Cardiac muscle cell (in vitro differentiated cells and primary cell): ENCODE results near the gene ZC3H10. TPM values are rescaled to one million over a fixed set of nuclear protein-coding genes. Genes with fewer than 3 reads are reported as not detected.
A peak's percentile ranks its signal among the peaks of the same experiment; 100 is the strongest.
"Not testable (repeated sequence)": the region's sequence is repeated elsewhere in the genome, so short reads cannot be mapped to it uniquely, and the experiment has no call there.

ENCODE experiments used
- DNase-seq, 2 donors: peaks; one replicate each; pipeline versions ENCODE4 v3.0.0 to v3.0.0-alpha.2; 2010 to 2017; ENCODE audit warnings: low read depth in 1 of 2, low spot score in 1 of 2
- H3K27ac ChIP-seq: fragments of 200-600 bp; sonication (generic); 2 replicates; pipeline ENCODE4 v1.5.1; 2016
- H3K27me3 ChIP-seq: fragments of 200-600 bp; sonication (generic); 2 replicates; pipeline ENCODE4 v1.6.0; 2016; ENCODE audit warnings: control low read depth
- H3K36me3 ChIP-seq: fragments of 200-600 bp; sonication (generic); 2 replicates; pipeline ENCODE4 v1.5.1; 2016; ENCODE audit warnings: control low read depth
- H3K4me1 ChIP-seq: fragments of 200-600 bp; sonication (generic); 2 replicates; pipeline ENCODE4 v1.8.1; 2017; ENCODE audit warnings: low read depth, mild to moderate bottlenecking, mixed run types
- H3K4me3 ChIP-seq: fragments of 200-600 bp; sonication (generic); 2 replicates; pipeline ENCODE4 v1.5.1; 2016; ENCODE audit warnings: mild to moderate bottlenecking
- H3K9me3 ChIP-seq: fragments of 200-600 bp; sonication (generic); 2 replicates; pipeline ENCODE4 v1.5.1; 2017; ENCODE audit warnings: low read depth, mild to moderate bottlenecking, control low read depth
- CTCF ChIP-seq: IDR thresholded peaks from 2 replicates; pipeline ENCODE4 v1.5.1; 2012; ENCODE audit warnings: low read depth, mild to moderate bottlenecking, low read length
- polyA plus RNA-seq: library from polyadenylated mRNA; unstranded; fragments of >200 nt; fragmentation: Nextera tagmentation; extraction: Ambion mirVana; gene quantifications from 2 replicates; pipeline ENCODE4 v1.2.1, GENCODE V29; 2016
- total RNA-seq: library from RNA; depleted of rRNA; stranded (reverse); fragments of >200 nt; gene quantifications from 2 replicates; pipeline ENCODE4 v1.2.3, GENCODE V29; 2016

The ZC3H10 gene
- total RNA-seq (5.4 and 7.5 TPM in 2 replicates), polyA plus RNA-seq (7.2 and 10.6 TPM in 2 replicates)

GRCh38 chr12:56117778-56118687, at the start of gene ZC3H10:
Gene ZC3H10, plus strand, starts transcription at chr12:56118266. Its CDS starts 2,297 bp downstream, at chr12:56120563.
- H3K4me1 ChIP-seq = peaks cover 28% of the 10 kb centered on the region
- DNase-seq = peak; percentile 99
- H3K4me3 ChIP-seq = peak within 1 kb of the TSS; percentile 93
- H3K27me3 ChIP-seq = no peaks in the 10 kb centered on the region
- peak; percentile 59 for TF ChIP-seq CTCF
- no peaks in the 10 kb centered on the region for H3K9me3 ChIP-seq
- peak within 1 kb of the TSS; percentile 96 for H3K27ac ChIP-seq
- peaks cover 3% of the 10 kb centered on the region for H3K36me3 ChIP-seq

GRCh38 chr12:56071648-56072047, 46.4 kb upstream of the ZC3H10 start:
- Histone ChIP-seq H3K4me3 (no peak overlapping the region), H3K9me3 (no peaks in the 10 kb centered on the region), H3K27me3 (no peaks in the 10 kb centered on the region), H3K27ac (no peak overlapping the region), H3K4me1 (no peaks in the 10 kb centered on the region), H3K36me3 (no peaks in the 10 kb centered on the region)
- peak in 1 of 2 donors; percentile 20 for DNase-seq
- no peak for TF ChIP-seq CTCF

- no peaks in the 10 kb centered on the region for H3K4me1 ChIP-seq
- no peak overlapping the region for H3K4me3 ChIP-seq
- H3K27ac ChIP-seq = no peak overlapping the region
- H3K27me3 ChIP-seq = no peaks in the 10 kb centered on the region
- no peak for DNase-seq
- TF ChIP-seq CTCF = no peak
- no peaks in the 10 kb centered on the region for H3K9me3 ChIP-seq
- no peaks in the 10 kb centered on the region for H3K36me3 ChIP-seq
Measured at GRCh38 chr12:56074396-56074795, 43.7 kb upstream of the ZC3H10 start.

GRCh38 chr12:56077966-56078365, 40.1 kb upstream of the ZC3H10 start:
- DNase-seq, H3K9me3 ChIP-seq, H3K4me3 ChIP-seq, H3K27ac ChIP-seq, H3K36me3 ChIP-seq, H3K27me3 ChIP-seq: not testable (repeated sequence)
- peaks cover 22% of the 10 kb centered on the region for H3K4me1 ChIP-seq

- no peaks in the 10 kb centered on the region for H3K27me3 ChIP-seq
- no peak overlapping the region for H3K4me3 ChIP-seq
Measured at GRCh38 chr12:56078427-56078826, 39.6 kb upstream of the ZC3H10 start.

More at GRCh38 chr12:56078427-56078826, 39.6 kb upstream of the ZC3H10 start:
- Histone ChIP-seq H3K9me3 (no peaks in the 10 kb centered on the region), H3K4me1 (peaks cover 22% of the 10 kb centered on the region), H3K27ac (no peak overlapping the region), H3K36me3 (no peaks in the 10 kb centered on the region)
- TF ChIP-seq CTCF = no peak
- no peak for DNase-seq
